ENCODE results near the gene SPEF2.

SPEF2 gene

DNA sequence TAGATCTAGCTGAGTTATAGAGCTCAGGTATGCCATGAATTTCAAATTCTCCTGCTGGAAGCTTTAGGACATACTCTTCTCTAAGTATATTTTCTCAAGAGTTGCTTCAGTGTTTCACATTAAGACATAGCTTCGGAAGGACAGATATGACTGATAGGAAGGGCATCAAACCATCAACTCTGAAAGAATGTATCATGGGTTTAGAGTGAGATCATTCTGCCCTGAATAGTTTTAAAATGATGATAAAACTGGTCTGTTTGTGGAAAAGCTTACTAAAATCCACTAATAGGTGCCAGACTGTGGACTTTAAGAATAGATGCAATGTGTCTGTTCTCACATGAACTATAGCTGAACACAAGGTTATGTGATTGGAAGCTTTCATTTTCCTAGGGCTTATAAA, 8.4 kb downstream of the SPEF2 start:
- H3K27me3 ChIP-seq (ENCODE audit: insufficient read depth, low read length): no peaks in the 10 kb centered on the region
- no peak overlapping the region for H3K14ac ChIP-seq (ENCODE audit: low read length)
- peaks cover 2% of the 10 kb centered on the region for H3K9me3 ChIP-seq (ENCODE audit: insufficient read depth, low read depth, low read length)
- H4K91ac ChIP-seq (ENCODE audit: low read depth, low read length): no peak overlapping the region
- DNase-seq: peak; percentile 25 to 86
- no peak overlapping the region for H3K27ac ChIP-seq (ENCODE audit: low read depth, low read length)
- H2AK5ac ChIP-seq (ENCODE audit: low read length): no peak overlapping the region
- no peak overlapping the region for H4K12ac ChIP-seq (ENCODE audit: low read depth, low read length)
- H2BK5ac ChIP-seq (ENCODE audit: low read depth, low read length, poor library complexity): no peak overlapping the region
- no peaks in the 10 kb centered on the region for H3K79me2 ChIP-seq (ENCODE audit: control insufficient read depth, insufficient read depth, low read length, poor library complexity)
- no peak overlapping the region for H3K4ac ChIP-seq (ENCODE audit: low read depth, low read length)
- no peak overlapping the region for H3K18ac ChIP-seq (ENCODE audit: low read length)
- no CpG with 5 or more reads among the region's 1 CpG for WGBS (ENCODE audit: extremely low coverage, insufficient coverage, insufficient read length)
- no peak overlapping the region for H2BK120ac ChIP-seq (ENCODE audit: insufficient read depth, low read length, poor library complexity)
- no peaks in the 10 kb centered on the region for H3K79me1 ChIP-seq (ENCODE audit: low read length)
- H4K8ac ChIP-seq (ENCODE audit: low read depth, low read length): no peak overlapping the region
- no peak overlapping the region for H3K4me3 ChIP-seq (ENCODE audit: low read depth, low read length)
- H3K36me3 ChIP-seq (ENCODE audit: control insufficient read depth in 1 of 2, insufficient read depth in 2 of 2, low read length in 2 of 2): no peaks in the 10 kb centered on the region
- H2BK12ac ChIP-seq (ENCODE audit: low read length): no peak overlapping the region
- H3K4me1 ChIP-seq (ENCODE audit: control insufficient read depth in 1 of 2, insufficient read depth in 2 of 2, low read length in 2 of 2): no peaks in the 10 kb centered on the region
- no peak overlapping the region for H2AFZ ChIP-seq (ENCODE audit: insufficient read depth, low read length, poor library complexity)
- H3K9ac ChIP-seq (ENCODE audit: low read length): no peak overlapping the region
- no peak overlapping the region for H3K23ac ChIP-seq (ENCODE audit: low read length)
- no peak overlapping the region for H3K4me2 ChIP-seq (ENCODE audit: low read length)

- no peaks in the 10 kb centered on the region for H3K27me3 ChIP-seq (ENCODE audit: insufficient read depth, low read length)
- H3K79me1 ChIP-seq (ENCODE audit: low read length): no peaks in the 10 kb centered on the region
- DNase-seq: no peak
- H4K12ac ChIP-seq (ENCODE audit: low read depth, low read length): no peak overlapping the region
- H3K14ac ChIP-seq (ENCODE audit: low read length): no peak overlapping the region
- no peaks in the 10 kb centered on the region for H3K4me1 ChIP-seq (ENCODE audit: control insufficient read depth in 1 of 2, insufficient read depth in 2 of 2, low read length in 2 of 2)
- H2AFZ ChIP-seq (ENCODE audit: insufficient read depth, low read length, poor library complexity): no peak overlapping the region
- no peak overlapping the region for H2AK5ac ChIP-seq (ENCODE audit: low read length)
- H3K36me3 ChIP-seq (ENCODE audit: control insufficient read depth in 1 of 2, insufficient read depth in 2 of 2, low read length in 2 of 2): no peaks in the 10 kb centered on the region
- H2BK120ac ChIP-seq (ENCODE audit: insufficient read depth, low read length, poor library complexity): no peak overlapping the region
- H3K4ac ChIP-seq (ENCODE audit: low read depth, low read length): no peak overlapping the region
- no peak overlapping the region for H2BK12ac ChIP-seq (ENCODE audit: low read length)
- H3K79me2 ChIP-seq (ENCODE audit: control insufficient read depth, insufficient read depth, low read length, poor library complexity): no peaks in the 10 kb centered on the region
- H3K9me3 ChIP-seq (ENCODE audit: insufficient read depth, low read depth, low read length): peaks cover 2% of the 10 kb centered on the region
- no peak overlapping the region for H3K18ac ChIP-seq (ENCODE audit: low read length)
- H3K9ac ChIP-seq (ENCODE audit: low read length): no peak overlapping the region
- no peak overlapping the region for H2BK5ac ChIP-seq (ENCODE audit: low read depth, low read length, poor library complexity)
- no peak overlapping the region for H3K4me3 ChIP-seq (ENCODE audit: low read depth, low read length)
- H3K4me2 ChIP-seq (ENCODE audit: low read length): no peak overlapping the region
- no peak overlapping the region for H3K23ac ChIP-seq (ENCODE audit: low read length)
- H4K91ac ChIP-seq (ENCODE audit: low read depth, low read length): no peak overlapping the region
- no CpG with 5 or more reads among the region's 1 CpG for WGBS (ENCODE audit: extremely low coverage, insufficient coverage, insufficient read length)
- H3K27ac ChIP-seq (ENCODE audit: low read depth, low read length): no peak overlapping the region
- no peak overlapping the region for H4K8ac ChIP-seq (ENCODE audit: low read depth, low read length)
These were observed 8.9 kb downstream of the SPEF2 start for GRCh38 chr5:35626553-35626952.

DNA sequence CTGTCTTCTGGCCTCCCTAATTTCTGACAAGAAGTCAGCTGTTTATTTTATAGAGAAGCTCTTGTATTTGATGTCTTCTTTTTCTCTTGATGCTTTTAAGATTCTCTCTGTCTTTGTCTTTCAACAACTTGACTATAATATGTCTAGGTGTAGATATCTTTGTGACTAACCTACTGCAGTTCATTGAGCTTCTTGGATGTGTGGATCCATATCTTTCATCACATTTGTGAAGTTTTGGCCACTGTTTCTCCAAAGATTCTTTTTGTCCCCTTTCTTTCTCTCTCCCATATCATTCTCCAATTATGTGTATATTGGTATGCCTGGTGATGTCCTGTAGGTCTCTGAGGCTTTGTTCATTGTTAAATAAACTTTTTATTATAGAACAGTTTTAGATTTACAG, 16.7 kb downstream of the SPEF2 start:
- no peaks in the 10 kb centered on the region for H3K27me3 ChIP-seq (ENCODE audit: insufficient read depth, low read length)
- no peak overlapping the region for H2AFZ ChIP-seq (ENCODE audit: insufficient read depth, low read length, poor library complexity)
- no peak overlapping the region for H3K23ac ChIP-seq (ENCODE audit: low read length)
- no peak overlapping the region for H3K9ac ChIP-seq (ENCODE audit: low read length)
- H3K27ac ChIP-seq (ENCODE audit: low read depth, low read length): no peak overlapping the region
- DNase-seq: no peak
- no peak overlapping the region for H3K18ac ChIP-seq (ENCODE audit: low read length)
- H2AK5ac ChIP-seq (ENCODE audit: low read length): no peak overlapping the region
- no peak overlapping the region for H3K4ac ChIP-seq (ENCODE audit: low read depth, low read length)
- H4K91ac ChIP-seq (ENCODE audit: low read depth, low read length): no peak overlapping the region
- no peak overlapping the region for H4K8ac ChIP-seq (ENCODE audit: low read depth, low read length)
- no peak overlapping the region for H3K4me3 ChIP-seq (ENCODE audit: low read depth, low read length)
- no peak overlapping the region for H3K14ac ChIP-seq (ENCODE audit: low read length)
- H4K12ac ChIP-seq (ENCODE audit: low read depth, low read length): no peak overlapping the region
- no peak overlapping the region for H2BK120ac ChIP-seq (ENCODE audit: insufficient read depth, low read length, poor library complexity)
- H3K4me2 ChIP-seq (ENCODE audit: low read length): no peak overlapping the region
- peaks cover 2% of the 10 kb centered on the region for H3K9me3 ChIP-seq (ENCODE audit: insufficient read depth, low read depth, low read length)
- H2BK12ac ChIP-seq (ENCODE audit: low read length): no peak overlapping the region
- no peaks in the 10 kb centered on the region for H3K79me2 ChIP-seq (ENCODE audit: control insufficient read depth, insufficient read depth, low read length, poor library complexity)
- no peaks in the 10 kb centered on the region for H3K4me1 ChIP-seq (ENCODE audit: control insufficient read depth in 1 of 2, insufficient read depth in 2 of 2, low read length in 2 of 2)
- H2BK5ac ChIP-seq (ENCODE audit: low read depth, low read length, poor library complexity): no peak overlapping the region
- H3K79me1 ChIP-seq (ENCODE audit: low read length): no peaks in the 10 kb centered on the region
- no peaks in the 10 kb centered on the region for H3K36me3 ChIP-seq (ENCODE audit: control insufficient read depth in 1 of 2, insufficient read depth in 2 of 2, low read length in 2 of 2)

GRCh38 chr5:35640623-35641022, 23.0 kb downstream of the SPEF2 start:
- no peak for DNase-seq
- Histone ChIP-seq H4K91ac (ENCODE audit: low read depth, low read length) (no peak overlapping the region), H3K4me3 (ENCODE audit: low read depth, low read length) (no peak overlapping the region), H3K27ac (ENCODE audit: low read depth, low read length) (no peak overlapping the region), H3K27me3 (ENCODE audit: insufficient read depth, low read length) (no peaks in the 10 kb centered on the region), H3K79me1 (ENCODE audit: low read length) (no peaks in the 10 kb centered on the region), H3K79me2 (ENCODE audit: control insufficient read depth, insufficient read depth, low read length, poor library complexity) (no peaks in the 10 kb centered on the region), H3K36me3 (ENCODE audit: control insufficient read depth in 1 of 2, insufficient read depth in 2 of 2, low read length in 2 of 2) (no peaks in the 10 kb centered on the region), H2BK5ac (ENCODE audit: low read depth, low read length, poor library complexity) (no peak overlapping the region), H3K23ac (ENCODE audit: low read length) (no peak overlapping the region), H3K4me1 (ENCODE audit: control insufficient read depth in 1 of 2, insufficient read depth in 2 of 2, low read length in 2 of 2) (no peaks in the 10 kb centered on the region), H3K4me2 (ENCODE audit: low read length) (no peak overlapping the region), H3K9me3 (ENCODE audit: insufficient read depth, low read depth, low read length) (no peaks in the 10 kb centered on the region), H4K12ac (ENCODE audit: low read depth, low read length) (no peak overlapping the region), H3K14ac (ENCODE audit: low read length) (no peak overlapping the region), H2AFZ (ENCODE audit: insufficient read depth, low read length, poor library complexity) (no peak overlapping the region), H3K9ac (ENCODE audit: low read length) (no peak overlapping the region), H2BK120ac (ENCODE audit: insufficient read depth, low read length, poor library complexity) (no peak overlapping the region), H4K8ac (ENCODE audit: low read depth, low read length) (no peak overlapping the region), H3K4ac (ENCODE audit: low read depth, low read length) (no peak overlapping the region), H2AK5ac (ENCODE audit: low read length) (no peak overlapping the region), H3K18ac (ENCODE audit: low read length) (no peak overlapping the region), H2BK12ac (ENCODE audit: low read length) (no peak overlapping the region)
- WGBS (ENCODE audit: extremely low coverage, insufficient coverage, insufficient read length): no CpG with 5 or more reads among the region's 4 CpGs

DNA sequence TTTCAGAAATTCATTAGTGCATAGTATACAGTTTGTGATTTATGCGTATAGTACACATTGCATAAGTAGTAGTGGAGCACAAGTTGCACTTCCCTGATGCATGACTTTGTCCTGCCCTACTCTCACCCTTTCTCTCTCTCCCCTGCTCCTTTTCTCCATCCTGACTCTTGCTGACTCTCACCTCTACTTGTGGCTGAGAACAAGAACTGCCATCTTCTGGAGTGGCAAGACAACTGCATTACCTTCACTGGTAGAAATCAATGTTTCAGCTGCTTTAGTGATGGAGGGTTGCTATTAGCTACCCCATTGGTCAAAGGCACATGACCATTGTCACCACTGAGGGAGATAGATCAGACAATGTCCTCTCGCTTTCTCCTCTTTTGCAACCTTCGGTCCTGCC, 26.9 kb downstream of the SPEF2 start:
- no peak for DNase-seq
- no peaks in the 10 kb centered on the region for H3K9me3 ChIP-seq (ENCODE audit: insufficient read depth, low read depth, low read length)
- no peaks in the 10 kb centered on the region for H3K4me1 ChIP-seq (ENCODE audit: control insufficient read depth in 1 of 2, insufficient read depth in 2 of 2, low read length in 2 of 2)
- H2AK5ac ChIP-seq (ENCODE audit: low read length): no peak overlapping the region
- H3K18ac ChIP-seq (ENCODE audit: low read length): no peak overlapping the region
- no CpG with 5 or more reads among the region's 3 CpGs for WGBS (ENCODE audit: extremely low coverage, insufficient coverage, insufficient read length)
- no peak overlapping the region for H2BK12ac ChIP-seq (ENCODE audit: low read length)
- no peak overlapping the region for H4K12ac ChIP-seq (ENCODE audit: low read depth, low read length)
- H3K14ac ChIP-seq (ENCODE audit: low read length): no peak overlapping the region
- H4K91ac ChIP-seq (ENCODE audit: low read depth, low read length): no peak overlapping the region
- no peak overlapping the region for H3K4me2 ChIP-seq (ENCODE audit: low read length)
- no peaks in the 10 kb centered on the region for H3K79me1 ChIP-seq (ENCODE audit: low read length)
- H2BK120ac ChIP-seq (ENCODE audit: insufficient read depth, low read length, poor library complexity): no peak overlapping the region
- H4K8ac ChIP-seq (ENCODE audit: low read depth, low read length): no peak overlapping the region
- H3K4me3 ChIP-seq (ENCODE audit: low read depth, low read length): no peak overlapping the region
- no peaks in the 10 kb centered on the region for H3K36me3 ChIP-seq (ENCODE audit: control insufficient read depth in 1 of 2, insufficient read depth in 2 of 2, low read length in 2 of 2)
- no peak overlapping the region for H2AFZ ChIP-seq (ENCODE audit: insufficient read depth, low read length, poor library complexity)
- H3K79me2 ChIP-seq (ENCODE audit: control insufficient read depth, insufficient read depth, low read length, poor library complexity): no peaks in the 10 kb centered on the region
- no peak overlapping the region for H3K23ac ChIP-seq (ENCODE audit: low read length)
- no peak overlapping the region for H3K4ac ChIP-seq (ENCODE audit: low read depth, low read length)
- H3K27me3 ChIP-seq (ENCODE audit: insufficient read depth, low read length): no peaks in the 10 kb centered on the region
- H2BK5ac ChIP-seq (ENCODE audit: low read depth, low read length, poor library complexity): no peak overlapping the region
- H3K9ac ChIP-seq (ENCODE audit: low read length): no peak overlapping the region
- no peak overlapping the region for H3K27ac ChIP-seq (ENCODE audit: low read depth, low read length)

All from trophoblast cell (in vitro differentiated cells and primary cell).